ENCODE results near the gene SARDH.

SARDH gene

DNA sequence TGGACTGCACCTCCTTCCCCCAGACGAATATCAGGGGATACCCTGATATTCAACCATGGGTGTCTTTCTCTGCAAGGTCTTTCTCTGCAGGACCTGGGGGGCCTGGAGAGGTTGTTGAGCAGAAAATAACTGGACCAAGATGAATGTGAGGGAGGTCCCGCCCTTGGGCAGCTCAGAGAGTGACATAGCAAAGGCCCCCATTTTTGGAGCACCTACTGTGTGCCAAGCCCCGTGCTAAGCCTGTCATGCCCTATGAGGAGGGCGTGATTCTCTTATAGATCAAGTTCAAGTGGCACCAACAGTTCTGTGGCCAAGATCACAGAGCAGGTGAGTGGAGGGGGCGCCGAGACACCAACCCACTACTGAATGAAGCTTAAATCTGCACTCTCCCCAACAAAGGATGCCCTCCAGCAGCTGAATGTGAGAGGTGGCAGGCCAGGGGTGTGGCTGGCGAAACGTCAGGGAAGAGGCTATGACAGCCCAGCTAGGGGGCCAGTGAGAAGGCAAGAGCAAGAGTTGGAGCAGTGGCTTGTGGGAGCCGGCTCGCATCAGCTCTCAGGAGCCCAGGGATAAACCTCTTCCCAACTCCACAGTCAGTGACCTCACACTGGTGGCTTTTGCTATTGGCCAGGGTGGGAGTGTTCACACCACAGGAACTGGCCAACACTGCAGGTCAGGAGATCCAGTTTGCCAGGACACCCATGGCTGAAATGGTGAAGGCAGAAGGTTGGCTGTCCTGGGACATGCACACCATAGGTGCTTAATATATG is 5.3 kb downstream of the SARDH start:
- no peak for DNase-seq

DNA sequence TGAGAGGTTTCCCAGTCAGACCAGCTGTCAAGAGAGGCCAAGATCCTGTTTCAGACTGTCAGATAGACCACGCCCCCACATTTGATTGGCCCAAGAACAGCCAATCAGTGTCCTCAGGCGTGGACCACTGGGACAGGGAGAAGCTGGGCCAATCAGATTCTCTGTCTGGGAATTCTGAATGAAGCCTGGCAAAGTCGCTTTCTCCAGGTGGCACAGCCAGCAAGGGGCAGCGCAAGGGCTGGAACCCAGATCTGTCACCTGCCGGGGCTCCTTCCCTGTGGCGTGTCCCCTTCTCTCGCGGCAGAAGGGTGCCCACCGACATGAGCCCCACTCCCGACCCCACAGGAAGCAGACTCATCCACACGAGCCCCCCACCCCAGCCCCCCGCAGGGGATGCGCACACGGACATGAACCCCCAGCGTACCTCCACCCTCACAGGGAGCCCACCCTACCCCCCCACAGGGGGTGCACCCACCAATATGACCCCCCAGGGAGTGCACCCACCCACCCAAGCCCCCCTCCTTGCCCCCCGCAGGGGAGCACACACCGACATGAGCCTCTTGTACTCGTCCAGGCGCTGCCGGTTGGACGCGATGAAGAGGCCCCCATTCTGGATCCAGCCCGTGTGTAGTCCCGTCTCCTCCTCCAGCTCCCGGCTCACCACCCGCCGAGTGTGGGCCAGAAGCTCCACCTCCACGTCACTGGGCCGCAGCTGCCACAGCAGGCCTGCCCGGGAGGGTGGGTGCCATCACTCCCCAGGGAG is 6.1 kb downstream of the SARDH start:
- DNase-seq: no peak

DNA sequence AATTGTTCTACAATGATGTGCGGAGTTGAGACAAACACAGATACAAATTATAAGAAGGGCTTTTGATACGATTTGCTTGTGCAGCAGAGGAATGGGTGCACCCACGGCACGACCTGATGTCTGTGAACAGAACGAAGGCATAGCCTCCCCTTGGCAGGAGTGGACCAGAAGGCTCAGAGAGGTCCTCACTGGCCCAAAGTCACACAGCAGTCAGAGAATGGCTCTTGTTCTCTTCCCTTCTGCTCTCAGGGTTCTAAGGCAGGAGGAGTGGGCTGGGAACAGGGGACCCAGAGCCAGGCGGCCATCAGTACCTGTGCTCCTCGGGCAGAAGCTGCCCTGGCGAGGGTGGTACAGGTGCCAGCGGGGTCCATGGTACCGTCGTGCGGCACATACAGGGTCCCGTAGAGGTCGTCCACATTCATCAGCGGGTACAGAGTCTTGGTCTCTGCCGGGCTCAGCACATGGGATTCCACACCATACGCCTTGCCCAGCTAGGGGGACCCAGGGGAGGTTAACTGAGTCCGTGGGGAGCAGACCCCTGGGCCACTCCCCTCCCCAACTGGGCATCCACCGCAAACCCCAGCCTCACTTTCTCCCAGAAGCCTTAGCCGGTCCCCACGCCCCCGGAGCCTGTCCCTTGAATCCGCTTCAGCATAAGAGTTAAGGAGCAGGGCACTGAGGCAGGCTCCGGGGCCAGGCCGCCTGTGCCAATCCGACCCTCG is 7.0 kb downstream of the SARDH start:
- no peak for DNase-seq

GRCh38 chr9:133729617-133730281 is 8.4 kb downstream of the SARDH start:
- no peak for DNase-seq

DNA sequence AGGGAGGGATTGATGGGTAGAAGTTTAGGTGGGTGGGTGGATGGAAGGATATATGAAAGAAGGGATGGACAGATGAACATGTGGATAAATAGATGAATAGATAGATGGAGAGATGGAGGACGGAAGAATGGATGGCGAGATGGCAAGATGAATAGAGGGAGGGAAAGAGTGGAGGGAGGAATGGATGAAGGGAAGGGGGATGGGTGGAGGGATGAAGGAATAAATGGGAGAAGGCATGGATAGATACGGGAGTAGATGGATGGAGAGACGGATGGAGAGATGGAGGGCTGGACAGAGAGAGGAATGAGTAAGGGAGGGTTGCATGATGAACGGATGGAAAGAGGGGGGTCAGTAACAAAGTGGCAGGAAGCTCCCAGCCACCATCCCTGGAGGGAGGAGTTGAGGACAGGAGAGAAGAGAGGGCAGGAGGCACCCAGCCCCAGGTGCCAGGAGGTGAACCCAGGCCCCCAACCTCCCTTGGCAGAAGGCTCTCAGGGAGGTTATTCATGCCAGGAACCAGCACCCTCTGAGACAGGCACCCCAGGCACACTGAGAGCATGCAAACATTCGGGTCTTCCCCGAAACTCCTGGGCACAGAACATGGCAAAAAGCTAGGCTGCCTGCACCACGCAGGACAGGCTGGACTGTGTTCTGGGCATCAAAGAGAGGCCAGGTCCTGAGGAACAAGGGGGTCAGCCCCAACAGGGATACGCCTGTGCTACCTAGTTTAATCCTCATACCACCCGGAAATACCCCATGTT is 9.1 kb downstream of the SARDH start:
- no peak for DNase-seq

DNA sequence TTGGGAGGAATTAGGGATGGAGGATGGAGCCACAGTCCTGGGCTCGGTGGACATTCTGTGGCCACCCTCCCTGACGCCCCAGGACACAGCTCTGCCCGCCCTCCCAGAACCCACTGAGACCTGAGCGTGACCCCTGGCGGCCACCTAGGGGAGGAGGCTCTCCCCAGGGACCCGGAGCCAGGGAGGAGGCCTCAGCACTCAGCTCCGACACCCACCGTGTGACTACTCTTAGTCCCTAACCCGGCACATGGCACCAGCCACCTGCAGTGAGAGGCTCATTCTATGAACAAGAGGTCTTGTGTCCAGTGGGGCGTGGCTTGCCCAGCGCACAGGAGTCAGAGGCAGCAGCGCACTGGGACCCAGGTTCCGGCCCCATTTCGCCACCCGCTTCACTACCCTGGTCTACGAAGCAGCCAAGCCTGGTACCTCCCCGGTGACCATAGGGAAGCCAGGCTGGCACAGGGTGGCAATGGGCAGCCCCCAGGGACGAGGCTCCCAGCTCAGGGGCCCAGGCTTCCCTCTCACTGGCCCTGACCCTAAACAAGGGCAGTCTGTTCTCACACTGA is 10.2 kb downstream of the SARDH start:
- no peak for DNase-seq

- DNase-seq: no peak
Observed at GRCh38 chr9:133727277-133727875, 10.8 kb downstream of the SARDH start.

GRCh38 chr9:133726401-133727276 is 11.5 kb downstream of the SARDH start:
- DNase-seq: peak; percentile 39

DNA sequence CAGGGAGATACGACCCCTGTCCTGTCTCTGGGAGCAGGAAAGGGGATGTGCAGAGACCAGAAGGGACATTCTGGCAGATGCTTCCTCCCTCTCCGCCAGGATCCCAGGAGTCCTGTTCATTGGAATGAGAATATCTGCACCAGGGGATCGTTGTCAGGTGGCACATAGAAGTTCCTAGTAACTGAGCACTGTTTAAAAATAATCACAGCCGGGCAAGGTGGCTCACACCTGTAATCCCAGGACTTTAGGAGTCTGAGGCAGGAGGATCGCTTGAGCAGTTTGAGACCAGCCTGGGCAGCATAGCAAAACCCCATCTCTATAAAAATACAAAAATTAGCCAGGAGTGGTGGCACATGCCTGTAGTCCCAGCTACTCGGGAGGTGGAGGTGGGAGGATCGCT is 12.3 kb downstream of the SARDH start:
- no peak for DNase-seq

- DNase-seq: no peak
Observed at GRCh38 chr9:133718563-133719315, 19.4 kb downstream of the SARDH start.

GRCh38 chr9:133717113-133718031 is 20.8 kb downstream of the SARDH start:
- DNase-seq: no peak

DNA sequence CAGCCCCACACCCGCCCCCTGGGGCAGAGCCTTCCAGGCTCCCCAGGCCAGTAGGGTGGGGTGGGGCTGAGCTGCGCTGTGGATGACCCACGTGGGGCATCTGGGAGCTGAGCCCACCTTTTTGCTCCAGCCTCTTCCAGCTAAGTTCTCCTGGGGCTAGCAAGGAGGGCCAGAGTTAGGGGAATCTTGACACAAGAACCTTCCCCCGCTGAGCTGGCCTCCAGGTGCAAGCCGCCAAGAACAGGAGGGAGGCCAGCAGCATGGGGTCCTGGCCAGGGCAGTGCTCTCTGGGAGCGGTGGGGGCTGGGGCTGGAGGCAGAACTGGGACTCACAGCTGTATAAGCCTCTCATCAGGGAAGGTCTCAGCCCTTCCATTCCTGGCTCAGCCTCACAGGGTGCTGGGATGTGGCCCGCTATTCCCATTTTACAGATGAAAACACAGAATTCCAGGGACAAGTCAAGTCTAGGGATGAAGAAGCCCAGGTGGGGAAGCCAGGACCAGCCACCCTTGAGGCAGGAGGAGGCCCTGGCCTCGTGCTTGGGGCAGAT is 21.5 kb downstream of the SARDH start:
- no peak for DNase-seq

DNA sequence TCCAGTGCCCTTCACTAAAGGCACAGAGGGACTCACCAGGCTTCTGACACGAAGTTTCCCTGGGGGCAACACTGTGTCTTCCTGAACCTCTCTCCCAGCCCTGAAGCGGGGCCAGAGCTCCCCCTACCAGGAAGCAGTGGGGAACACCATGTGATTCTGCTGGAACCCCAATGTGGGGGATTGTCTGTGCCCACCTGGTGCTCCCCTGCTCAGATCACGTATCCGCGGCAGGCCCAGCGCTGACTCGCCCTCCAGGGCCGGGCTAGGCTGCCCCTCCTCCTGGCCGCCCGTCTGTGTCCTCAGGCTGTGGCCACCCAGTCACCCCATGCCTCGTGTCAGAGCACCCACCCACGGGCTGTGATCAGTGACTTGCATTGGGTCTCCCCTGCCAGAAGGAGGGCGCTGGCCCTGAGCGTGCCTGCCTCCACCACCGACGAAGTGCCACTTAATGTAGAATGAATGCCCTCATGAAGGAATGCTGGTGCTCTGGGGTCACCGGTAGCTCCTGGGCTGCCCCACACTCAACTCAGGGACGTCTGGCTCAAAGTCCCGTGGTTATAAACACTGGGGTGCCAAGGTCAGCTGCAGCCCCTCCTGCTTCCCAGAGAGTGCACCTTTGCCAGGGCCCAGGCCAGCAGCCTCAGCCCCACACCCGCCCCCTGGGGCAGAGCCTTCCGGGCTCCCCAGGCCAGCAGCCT is 22.1 kb downstream of the SARDH start:
- DNase-seq: peak; percentile 6

DNA sequence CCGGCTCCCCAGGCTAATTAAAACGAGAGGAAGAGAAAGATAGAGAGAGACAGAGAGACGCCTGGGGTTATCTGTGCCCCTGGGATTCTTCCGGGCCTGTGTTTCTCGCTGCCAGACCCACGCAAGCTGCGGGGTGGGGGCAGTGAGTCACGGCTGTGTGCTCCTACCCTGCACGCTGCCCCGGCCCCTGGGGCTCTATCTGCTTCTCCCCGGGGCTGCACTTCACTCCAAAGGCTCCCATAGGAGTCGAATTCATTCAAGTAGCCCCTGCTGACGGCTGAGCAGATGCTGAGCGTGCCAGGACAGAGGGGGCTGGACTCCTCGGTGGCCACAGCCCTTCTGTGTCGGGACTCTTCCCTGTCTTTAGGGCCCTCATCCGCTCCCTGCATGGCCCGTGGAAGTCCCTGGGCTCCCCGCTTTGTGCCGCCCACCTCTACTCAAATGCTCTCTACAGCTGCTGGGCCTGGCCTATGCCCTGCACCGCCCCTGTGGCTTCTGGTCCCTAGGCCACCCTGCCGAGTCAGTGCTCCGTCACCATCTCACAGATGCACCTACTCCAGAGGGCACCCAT is 22.8 kb downstream of the SARDH start:
- DNase-seq: no peak

DNA sequence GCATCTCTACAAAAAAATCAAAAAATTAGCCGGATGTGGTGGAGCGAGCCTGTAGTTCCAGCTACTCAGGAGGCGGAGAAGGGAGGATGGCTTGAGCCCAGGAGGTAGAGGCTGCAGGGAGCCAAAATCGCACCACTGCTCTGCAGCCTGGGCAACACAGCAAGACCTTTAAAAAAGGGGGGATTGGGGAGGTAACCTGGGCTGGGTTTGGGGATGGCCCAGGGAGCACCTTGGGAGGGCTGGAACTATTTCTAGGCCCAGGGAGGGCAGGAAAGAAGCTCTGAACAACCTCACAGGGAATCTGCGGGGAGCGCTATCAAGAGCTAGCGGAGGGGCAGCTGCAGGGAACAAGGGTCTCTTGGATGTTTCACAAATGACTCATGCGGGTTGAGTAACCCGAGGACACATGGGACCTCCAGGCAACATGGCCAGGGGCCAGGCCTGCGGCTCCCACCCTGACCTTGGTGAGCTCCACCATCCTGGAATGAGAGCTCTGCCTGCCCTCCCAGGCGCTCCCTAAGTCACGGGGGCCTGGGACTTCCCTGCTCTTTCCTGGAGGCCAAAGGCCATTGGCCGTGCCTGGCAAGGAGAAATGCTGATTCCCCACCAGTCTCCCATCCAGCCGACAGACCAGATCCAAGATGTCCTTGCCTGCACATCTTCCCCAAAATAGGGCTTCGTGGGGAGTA is 23.4 kb downstream of the SARDH start:
- no peak for DNase-seq

DNA sequence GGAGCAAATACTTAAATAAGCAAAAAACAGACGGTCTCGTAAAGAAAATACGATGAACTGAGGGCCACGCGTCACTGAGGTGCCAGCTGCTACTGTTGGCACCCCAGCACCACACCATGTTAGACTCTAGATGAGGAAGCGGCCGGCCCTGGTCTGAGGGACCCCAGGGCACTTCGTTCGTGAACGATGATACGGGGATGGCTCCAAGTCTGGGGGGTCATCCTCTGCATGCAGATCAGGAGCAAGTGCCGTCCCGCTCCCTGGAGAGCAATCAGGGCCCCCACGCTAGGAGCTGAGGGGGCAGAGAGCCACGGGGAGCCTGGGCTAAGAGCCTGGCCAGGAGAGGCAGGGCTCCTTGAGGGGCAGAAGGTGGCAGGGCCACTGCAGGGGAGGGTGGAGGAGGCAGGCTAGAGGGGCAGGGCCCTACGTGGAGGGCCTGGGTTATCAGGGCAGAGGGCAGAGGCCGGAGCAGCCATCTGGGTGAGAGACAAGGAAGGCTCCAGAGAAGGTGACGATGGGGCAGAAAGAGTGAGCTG is 24.1 kb downstream of the SARDH start:
- DNase-seq: no peak

Measured in NCI-H2081 treated with DMSO at 0.1 percent for 48 hours (cell line).